SK-N-SH (cell line): ENCODE data around the gene NLRC4. TPM values are rescaled to one million over a fixed set of nuclear protein-coding genes. Genes with fewer than 3 reads are reported as not detected.

Source experiments
- CTCF ChIA-PET: fragments of 300-600, 350-600 bp; formaldehyde crosslinking; extraction: SDS; loops from one replicate; lab custom pipeline; 2021; lab: Yijun Ruan, JAX
- POLR2A ChIA-PET: fragments of 350-600 bp; sonication (Branson Sonifier 250); formaldehyde crosslinking; extraction: SDS; loops from one replicate; lab custom pipeline; 2020; ENCODE audit warnings: antibody characterized with exemption, inconsistent platforms; lab: Yijun Ruan, JAX
- DNase-seq: peaks from one replicate; pipeline ENCODE4 v3.0.0; 2012
- H2AFZ ChIP-seq: fragments of 200-600 bp; sonication (generic); 2 replicates; pipeline ENCODE4 v1.8.1; 2016; ENCODE audit warnings: antibody characterized with exemption, mild to moderate bottlenecking, low read depth
- H3F3A ChIP-seq: fragments of 200-600 bp; sonication (generic); replicated peaks from 2 replicates; pipeline ENCODE3; 2016; ENCODE audit warnings: antibody characterized with exemption, mild to moderate bottlenecking; ENCODE audit not compliant: insufficient read depth
- H3K27ac ChIP-seq, 2 experiments: fragments of 200-500 bp in 1 of 2; fragments of 200-600 bp in 1 of 2; sonication (Bioruptor generic) in 1 of 2; sonication (generic), shearing (Covaris generic) in 1 of 2; 2 replicates each; pipeline versions ENCODE4 v1.5.1 to v1.6.1; 2014 to 2016; ENCODE audit warnings: low read depth in 2 of 2, inconsistent platforms in 1 of 2, low read length in 1 of 2, mild to moderate bottlenecking in 1 of 2, mixed read lengths in 1 of 2
- H3K27me3 ChIP-seq: fragments of 200-600 bp; sonication (generic), shearing (Covaris generic); 2 replicates; pipeline ENCODE4 v1.6.1; 2016; ENCODE audit warnings: mixed run types; ENCODE audit not compliant: insufficient read depth
- H3K36me3 ChIP-seq, 2 experiments: fragments of 200-500 bp in 1 of 2; fragments of 200-600 bp in 1 of 2; sonication (Bioruptor generic) in 1 of 2; sonication (generic) in 1 of 2; replicated peaks in 1 of 2; 2 replicates each; pipeline versions ENCODE3 to v1.5.1; 2014 to 2016; ENCODE audit warnings: low read length in 1 of 2, mild to moderate bottlenecking in 1 of 2; ENCODE audit not compliant: insufficient read depth in 2 of 2, control insufficient read depth in 1 of 2
- H3K4me1 ChIP-seq, 2 experiments: fragments of 200-500 bp in 1 of 2; fragments of 200-600 bp in 1 of 2; sonication (Bioruptor generic) in 1 of 2; sonication (generic), shearing (Covaris generic) in 1 of 2; 2 replicates each; pipeline versions ENCODE4 v1.5.1 to v1.6.1; 2014 to 2016; ENCODE audit warnings: low read depth in 1 of 2, low read length in 1 of 2, mixed run types in 1 of 2; ENCODE audit not compliant: insufficient read depth in 2 of 2, control insufficient read depth in 1 of 2
- H3K4me2 ChIP-seq: fragments of 200-600 bp; sonication (generic), shearing (Covaris generic); 2 replicates; pipeline ENCODE4 v1.6.1; 2017; ENCODE audit warnings: mixed run types
- H3K4me3 ChIP-seq, 2 experiments: fragments of 200-500 bp in 1 of 2; fragments of 200-600 bp in 1 of 2; sonication (Bioruptor generic) in 1 of 2; sonication (generic), shearing (Covaris generic) in 1 of 2; 2 replicates each; pipeline versions ENCODE4 v1.5.1 to v1.8.1; 2014 to 2016; ENCODE audit warnings: low read depth in 2 of 2, inconsistent platforms in 1 of 2, low read length in 1 of 2, mild to moderate bottlenecking in 1 of 2, mixed read lengths in 1 of 2, moderate library complexity in 1 of 2
- H3K79me2 ChIP-seq: fragments of 200-600 bp; sonication (generic); 2 replicates; pipeline ENCODE4 v1.8.1; 2017; ENCODE audit warnings: mild to moderate bottlenecking; ENCODE audit not compliant: insufficient read depth
- H3K9ac ChIP-seq: fragments of 200-600 bp; sonication (generic); 2 replicates; pipeline ENCODE4 v1.6.1; 2017; ENCODE audit warnings: mixed run types
- H3K9me2 ChIP-seq: fragments of 200-600 bp; sonication (generic); 2 replicates; pipeline ENCODE4 v1.6.1; 2017; ENCODE audit warnings: mixed run types
- H3K9me3 ChIP-seq: fragments of 200-600 bp; sonication (generic); 2 replicates; pipeline ENCODE4 v1.6.1; 2017; ENCODE audit warnings: mixed run types, mild to moderate bottlenecking, moderate library complexity
- H4K20me1 ChIP-seq: fragments of 200-600 bp; sonication (generic); 2 replicates; pipeline ENCODE4 v1.6.1; 2017; ENCODE audit warnings: mild to moderate bottlenecking, mixed run types; ENCODE audit not compliant: insufficient read depth
- CHD2 ChIP-seq: fragments of 150-350 bp; IDR thresholded peaks from 2 replicates; pipeline ENCODE4 v1.6.1; 2018; ENCODE audit warnings: low read length; ENCODE audit not compliant: partially characterized antibody
- ELF1 ChIP-seq: IDR thresholded peaks from 2 replicates; pipeline ENCODE4 v1.4.0; 2012
- EP300 ChIP-seq, 2 experiments: IDR thresholded peaks; 2 replicates each; pipeline versions ENCODE4 v1.4.0 to v1.6.1; 2012; ENCODE audit warnings: borderline replicate concordance in 1 of 2, low read depth in 1 of 2, low read length in 1 of 2
- EZH2phosphoT487 ChIP-seq: fragments of 200-600 bp; sonication (generic); IDR thresholded peaks from 2 replicates; pipeline ENCODE4 v1.6.1; 2017; ENCODE audit warnings: low read depth, mixed run types, mild to moderate bottlenecking, antibody characterized with exemption, moderate library complexity, borderline replicate concordance
- FOSL2 ChIP-seq: IDR thresholded peaks from 2 replicates; pipeline ENCODE4 v1.4.0; 2012; ENCODE audit warnings: low read depth, mild to moderate bottlenecking, moderate library complexity, borderline replicate concordance
- FOXM1 ChIP-seq: IDR thresholded peaks from 2 replicates; pipeline ENCODE4 v1.4.0; 2012; ENCODE audit warnings: low read depth, mild to moderate bottlenecking
- GABPA ChIP-seq: IDR thresholded peaks from 2 replicates; pipeline ENCODE4 v1.4.0; 2012; ENCODE audit warnings: low read depth, mild to moderate bottlenecking
- GATA2 ChIP-seq: sonication (generic); formaldehyde crosslinking; IDR thresholded peaks from 2 replicates; pipeline ENCODE4 v1.5.0; 2020; ENCODE audit warnings: mild to moderate bottlenecking, missing genetic modification reagents
- JUND ChIP-seq: IDR thresholded peaks from 2 replicates; pipeline ENCODE4 v1.4.0; 2012
- MXI1 ChIP-seq: IDR thresholded peaks from 2 replicates; pipeline ENCODE4 v1.6.1; 2012; ENCODE audit warnings: mild to moderate bottlenecking, low read depth, low read length, improper control_type of control experiment
- NFIC ChIP-seq: IDR thresholded peaks from 2 replicates; pipeline ENCODE4 v1.4.0; 2012; ENCODE audit warnings: borderline replicate concordance
- PBX3 ChIP-seq: IDR thresholded peaks from 2 replicates; pipeline ENCODE4; 2012
- POLR2AphosphoS5 ChIP-seq: IDR thresholded peaks from 2 replicates; pipeline ENCODE4 v1.6.1; 2012; ENCODE audit warnings: low read depth, low read length
- RCOR1 ChIP-seq: fragments of 150-350 bp; IDR thresholded peaks from 2 replicates; pipeline ENCODE4 v1.6.1; 2017; ENCODE audit warnings: antibody characterized with exemption, low read length
- RFX5 ChIP-seq: IDR thresholded peaks from 2 replicates; pipeline ENCODE4 v1.6.1; 2012; ENCODE audit warnings: mild to moderate bottlenecking, improper control_type of control experiment, low read length
- TAF1 ChIP-seq: IDR thresholded peaks from 2 replicates; pipeline ENCODE4 v1.6.1; 2012; ENCODE audit warnings: low read depth, mild to moderate bottlenecking, low read length, moderate library complexity, borderline replicate concordance
- TCF12 ChIP-seq: IDR thresholded peaks from 2 replicates; pipeline ENCODE4 v1.4.0; 2012
- YY1 ChIP-seq: IDR thresholded peaks from 2 replicates; pipeline ENCODE4 v1.4.0; 2012; ENCODE audit warnings: low read depth, mild to moderate bottlenecking
- WGBS: methylation state at CpG from one replicate; pipeline ENCODE4 v1.1.6; 2017; ENCODE audit warnings: low lambda C conversion rate; 5-methylcytosine and 5-hydroxymethylcytosine counted together
- polyA plus RNA-seq, 3 experiments: library from polyadenylated mRNA; depleted of rRNA; stranded (reverse); fragments of >200 nt; gene quantifications; 2 replicates each; pipeline ENCODE4 v1.2.3, GENCODE V29; 2012
- TF ChIP-seq, protein P1 (sequence below): fragments of 200-600 bp; sonication (generic); IDR thresholded peaks from 2 replicates; pipeline ENCODE4 v1.6.1; 2017; ENCODE audit warnings: antibody characterized with exemption, mild to moderate bottlenecking, moderate library complexity

Gene NLRC4
- polyA plus RNA-seq, 1 of the 3 experiments (the other 2 are of a cell fraction): not detected

DNA sequence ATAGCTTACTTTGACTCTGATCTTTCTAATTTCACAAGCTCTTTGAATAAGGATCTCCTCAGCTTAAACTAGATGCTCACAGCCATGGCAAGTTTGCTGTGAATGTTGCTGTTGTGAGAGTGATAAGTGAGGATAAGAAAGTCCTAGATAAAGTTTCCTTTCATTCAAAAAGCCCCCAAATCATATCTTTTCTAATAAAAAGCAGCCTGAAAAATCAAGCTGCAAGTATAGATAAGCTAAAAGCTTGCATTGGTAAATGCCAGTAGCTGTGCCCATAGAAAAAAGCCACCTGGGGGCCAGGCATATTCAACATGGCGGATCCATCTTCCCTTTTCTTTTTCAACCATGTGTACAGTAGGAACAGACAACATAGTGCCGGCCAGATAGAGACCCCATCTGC lies 4.3 kb downstream of the NLRC4 start:
- Histone ChIP-seq H3K36me3 (no peaks in the 10 kb centered on the region), H2AFZ (peak overlapping the region; percentile 54; the same call in 1 of the 2 replicates), H3K4me1 (no peaks in the 10 kb centered on the region), H3K9me3 (no peaks in the 10 kb centered on the region)
- TF ChIP-seq, protein P1, sequence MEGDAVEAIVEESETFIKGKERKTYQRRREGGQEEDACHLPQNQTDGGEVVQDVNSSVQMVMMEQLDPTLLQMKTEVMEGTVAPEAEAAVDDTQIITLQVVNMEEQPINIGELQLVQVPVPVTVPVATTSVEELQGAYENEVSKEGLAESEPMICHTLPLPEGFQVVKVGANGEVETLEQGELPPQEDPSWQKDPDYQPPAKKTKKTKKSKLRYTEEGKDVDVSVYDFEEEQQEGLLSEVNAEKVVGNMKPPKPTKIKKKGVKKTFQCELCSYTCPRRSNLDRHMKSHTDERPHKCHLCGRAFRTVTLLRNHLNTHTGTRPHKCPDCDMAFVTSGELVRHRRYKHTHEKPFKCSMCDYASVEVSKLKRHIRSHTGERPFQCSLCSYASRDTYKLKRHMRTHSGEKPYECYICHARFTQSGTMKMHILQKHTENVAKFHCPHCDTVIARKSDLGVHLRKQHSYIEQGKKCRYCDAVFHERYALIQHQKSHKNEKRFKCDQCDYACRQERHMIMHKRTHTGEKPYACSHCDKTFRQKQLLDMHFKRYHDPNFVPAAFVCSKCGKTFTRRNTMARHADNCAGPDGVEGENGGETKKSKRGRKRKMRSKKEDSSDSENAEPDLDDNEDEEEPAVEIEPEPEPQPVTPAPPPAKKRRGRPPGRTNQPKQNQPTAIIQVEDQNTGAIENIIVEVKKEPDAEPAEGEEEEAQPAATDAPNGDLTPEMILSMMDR: no peak
- TF ChIP-seq TAF1 (no peak), GABPA (no peak), FOSL2 (no peak), ELF1 (no peak), NFIC (no peak), MXI1 (no peak), YY1 (no peak), FOXM1 (no peak), POLR2AphosphoS5 (no peak), RCOR1 (no peak), EP300 (IDR thresholded peaks at IDR 0.05; ENCODE audit: borderline replicate concordance in 1 of 2, low read depth in 1 of 2, low read length in 1 of 2) (no peak), TCF12 (no peak), EZH2phosphoT487 (no peak), JUND (no peak), RFX5 (no peak), GATA2 (no peak), CHD2 (no peak), PBX3 (no peak)
- TF ChIP-seq, all 33 proteins: peak for 0
- Histone ChIP-seq H3K27ac (no peak overlapping the region), H3K9ac (no peak overlapping the region), H3K4me3 (no peak overlapping the region), H3K79me2 (no peaks in the 10 kb centered on the region), H3F3A (no peaks in the 10 kb centered on the region), H4K20me1 (no peaks in the 10 kb centered on the region), H3K9me2 (no peaks in the 10 kb centered on the region), H3K4me2 (no peak overlapping the region), H3K27me3 (no peaks in the 10 kb centered on the region)
- DNase-seq: no peak
- 69% methylated on average over 2 of the region's 2 CpGs for WGBS
- ChIA-PET CTCF (no interaction called here), POLR2A (no interaction called here)
